ENCODE results near the gene PGRMC2.

The PGRMC2 gene

DNA sequence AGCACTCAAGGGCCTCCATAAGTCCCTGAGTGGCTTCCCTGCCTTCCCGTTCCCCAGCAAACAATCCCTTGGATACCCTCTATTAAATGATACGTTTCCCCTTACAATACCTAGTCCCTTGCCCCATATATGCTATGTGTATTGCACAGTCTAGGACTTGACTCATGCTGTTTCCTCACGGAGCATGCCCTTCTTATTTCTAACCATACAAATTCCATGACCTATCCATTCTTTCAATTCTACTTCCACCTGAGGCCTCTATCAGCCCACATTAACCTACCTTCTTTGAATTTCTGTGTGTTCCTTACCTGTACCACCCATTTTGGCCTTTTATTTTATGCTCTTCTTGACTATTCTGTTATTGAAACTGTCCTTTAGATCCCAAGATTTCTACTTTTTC, 2.9 kb upstream of the PGRMC2 start:
- Mint-ChIP-seq H3K27ac (peak overlapping the region in 1 of 2 donors; percentile 49), H3K27me3 (no peaks in the 10 kb centered on the region), H3K9me3 (no peaks in the 10 kb centered on the region), H3K4me3 (no peak overlapping the region), H3K36me3 (ENCODE audit: insufficient read depth) (peaks cover 22% of the 10 kb centered on the region), H3K4me1 (ENCODE audit: low read depth in 2 of 2) (peaks cover 9 to 21% of the 10 kb centered on the region in 2 donors)
- DNase-seq (no peak), ATAC-seq (replicated peaks) (no peak)

DNA sequence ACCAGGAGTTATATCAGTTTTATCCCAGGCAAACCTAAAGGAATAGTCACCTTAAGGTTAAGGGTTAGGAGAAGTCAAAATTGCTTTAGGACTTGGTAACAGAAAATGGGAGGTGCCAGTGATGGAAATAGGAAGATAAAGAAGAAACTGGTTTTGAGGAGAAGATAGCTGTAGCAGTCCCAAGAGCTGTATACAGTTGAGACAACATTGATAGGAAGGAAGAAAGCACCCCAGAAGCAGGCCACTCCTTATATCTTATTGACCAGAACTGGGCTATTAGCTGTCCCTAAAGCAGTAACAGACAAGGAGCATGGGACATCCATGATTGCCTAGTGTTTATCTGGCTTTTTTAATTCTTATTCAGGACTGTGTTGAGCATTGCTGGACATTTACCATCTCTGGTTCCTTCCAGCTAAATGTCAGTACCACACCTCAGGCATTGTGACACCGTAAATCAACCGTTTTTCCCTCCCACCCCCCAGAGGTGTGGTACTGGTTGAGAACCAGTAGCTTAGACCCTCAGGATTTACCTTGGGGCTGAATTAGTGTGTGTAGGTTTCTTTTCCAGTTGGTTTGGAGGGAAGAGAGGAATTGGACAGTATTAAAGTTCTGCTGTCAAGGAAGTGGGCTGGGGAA, 2.0 kb upstream of the PGRMC2 start:
- H3K27me3 Mint-ChIP-seq = no peaks in the 10 kb centered on the region
- H3K36me3 Mint-ChIP-seq (ENCODE audit: insufficient read depth) = peaks cover 22% of the 10 kb centered on the region
- H3K27ac Mint-ChIP-seq = peak overlapping the region in 1 of 2 donors; percentile 96
- no peak for DNase-seq
- ATAC-seq (replicated peaks) = no peak
- H3K4me3 Mint-ChIP-seq = no peak overlapping the region
- H3K4me1 Mint-ChIP-seq (ENCODE audit: low read depth in 2 of 2) = peaks cover 14 to 29% of the 10 kb centered on the region in 2 donors
- no peaks in the 10 kb centered on the region for H3K9me3 Mint-ChIP-seq

DNA sequence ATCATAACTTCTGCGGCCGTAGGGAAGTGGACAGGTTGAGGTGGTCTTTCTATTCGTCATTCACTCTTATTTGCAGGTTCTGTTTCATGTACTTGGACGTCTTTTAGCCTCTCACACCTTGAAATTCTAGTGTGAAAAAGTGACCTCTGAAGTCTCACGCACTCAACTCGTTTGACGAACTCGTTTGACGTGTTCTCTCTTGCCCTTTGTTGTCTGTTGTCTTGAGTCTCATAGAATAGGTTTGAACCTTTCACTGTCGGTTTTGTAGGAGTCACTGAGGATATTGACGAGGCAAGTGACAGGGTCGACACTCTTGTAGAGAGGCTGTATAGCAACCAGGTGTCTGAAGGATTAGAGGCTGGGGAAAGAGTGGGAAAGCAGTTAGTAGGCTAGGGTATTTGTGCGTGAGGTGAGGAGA, 1.1 kb upstream of the PGRMC2 start:
- H3K4me3 Mint-ChIP-seq = peak overlapping the region; percentile 88 to 97
- H3K36me3 Mint-ChIP-seq (ENCODE audit: insufficient read depth) = peaks cover 25% of the 10 kb centered on the region
- peaks cover 16 to 36% of the 10 kb centered on the region in 2 donors for H3K4me1 Mint-ChIP-seq (ENCODE audit: low read depth in 2 of 2)
- DNase-seq (peak; percentile 38 to 57 (median 42)), ATAC-seq (replicated peaks) (peak; percentile 30)
- peak overlapping the region; percentile 91 to 96 for H3K27ac Mint-ChIP-seq
- no peaks in the 10 kb centered on the region for H3K9me3 Mint-ChIP-seq
- H3K27me3 Mint-ChIP-seq = no peaks in the 10 kb centered on the region

DNA sequence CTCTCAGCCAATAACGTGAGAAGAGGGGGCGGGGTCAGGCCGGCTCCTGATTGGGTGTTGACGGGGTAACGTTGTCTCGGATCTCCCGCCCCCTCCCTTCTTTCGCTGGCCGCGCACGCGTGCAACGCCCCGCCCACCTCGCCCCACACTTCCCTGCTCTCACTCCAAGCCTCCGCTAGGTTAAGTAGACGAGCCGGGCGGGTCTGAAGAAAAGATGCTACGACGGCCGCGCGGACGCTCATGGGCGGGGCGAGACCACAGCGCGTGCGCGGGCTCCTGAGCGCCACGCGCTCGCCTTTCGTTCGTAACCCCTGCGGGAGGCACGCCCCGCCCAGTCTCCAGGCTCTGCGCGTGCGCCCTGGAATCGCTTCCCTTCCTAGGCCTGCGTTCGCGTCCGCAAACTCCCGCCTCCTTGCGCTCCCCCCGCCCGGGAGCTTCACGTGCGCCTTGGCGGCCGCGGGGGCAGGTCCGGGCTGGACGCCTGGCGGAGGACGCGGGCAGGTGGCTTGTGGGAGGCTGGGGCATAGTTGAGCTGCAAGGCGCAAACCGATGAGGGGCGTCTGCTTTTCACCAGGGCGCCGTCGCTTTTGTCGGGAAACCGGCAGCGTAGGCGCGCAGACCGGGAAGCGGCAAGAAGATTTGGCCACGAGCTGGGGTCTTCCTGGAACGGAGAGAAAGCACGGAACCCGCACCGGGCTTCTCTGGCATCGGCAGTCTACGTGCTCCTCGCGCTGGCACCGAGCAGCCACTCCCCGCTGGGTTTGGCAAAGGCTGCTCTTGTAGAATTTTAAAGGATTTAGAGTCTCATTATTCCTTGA, 467 bp upstream of the PGRMC2 start:
- peak; percentile 78 for ATAC-seq (replicated peaks)
- Mint-ChIP-seq H3K36me3 (ENCODE audit: insufficient read depth) (peaks cover 25% of the 10 kb centered on the region), H3K9me3 (no peaks in the 10 kb centered on the region), H3K4me1 (ENCODE audit: low read depth in 2 of 2) (peaks cover 16 to 36% of the 10 kb centered on the region in 2 donors), H3K4me3 (peak overlapping the region; percentile 88 to 97), H3K27me3 (no peaks in the 10 kb centered on the region), H3K27ac (peak overlapping the region; percentile 91 to 96)
- peak; percentile 96 to 99 (median 97) for DNase-seq

DNA sequence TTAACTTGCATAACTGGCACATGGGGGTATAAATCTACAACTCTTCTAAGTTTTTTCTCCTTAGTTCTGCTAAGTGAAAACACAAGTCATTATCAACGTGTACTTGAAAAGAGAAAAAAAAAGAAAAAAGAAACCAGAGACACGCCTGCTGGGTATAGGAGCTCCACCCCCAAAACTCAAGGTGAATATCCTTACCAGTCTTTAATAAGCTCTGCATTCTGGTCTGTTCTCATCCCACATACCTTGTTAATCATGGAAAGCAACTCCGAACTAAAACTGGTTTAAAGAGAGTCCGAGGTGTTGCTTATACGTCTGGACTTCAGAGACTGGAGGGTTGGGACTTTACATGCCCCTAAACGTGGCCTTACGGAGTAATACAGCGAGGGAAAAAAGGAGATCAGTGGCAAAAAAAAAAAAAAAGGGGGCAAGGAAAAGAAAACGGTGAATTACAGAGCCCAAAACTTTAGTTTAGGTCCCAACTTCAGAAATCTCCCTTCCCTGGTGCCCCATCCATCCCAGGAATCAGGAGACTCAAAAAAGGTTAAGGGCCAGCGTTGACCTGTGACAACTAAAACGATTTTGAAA, 1.0 kb downstream of the PGRMC2 start:
- Mint-ChIP-seq H3K36me3 (ENCODE audit: insufficient read depth) (peaks cover 25% of the 10 kb centered on the region), H3K27me3 (no peaks in the 10 kb centered on the region), H3K27ac (peak overlapping the region; percentile 91 to 96), H3K4me3 (peak overlapping the region; percentile 88 to 97), H3K9me3 (no peaks in the 10 kb centered on the region), H3K4me1 (ENCODE audit: low read depth in 2 of 2) (peaks cover 20 to 44% of the 10 kb centered on the region in 2 donors)
- ATAC-seq (replicated peaks) (no peak), DNase-seq (peak; percentile 11 to 33 (median 30))

DNA sequence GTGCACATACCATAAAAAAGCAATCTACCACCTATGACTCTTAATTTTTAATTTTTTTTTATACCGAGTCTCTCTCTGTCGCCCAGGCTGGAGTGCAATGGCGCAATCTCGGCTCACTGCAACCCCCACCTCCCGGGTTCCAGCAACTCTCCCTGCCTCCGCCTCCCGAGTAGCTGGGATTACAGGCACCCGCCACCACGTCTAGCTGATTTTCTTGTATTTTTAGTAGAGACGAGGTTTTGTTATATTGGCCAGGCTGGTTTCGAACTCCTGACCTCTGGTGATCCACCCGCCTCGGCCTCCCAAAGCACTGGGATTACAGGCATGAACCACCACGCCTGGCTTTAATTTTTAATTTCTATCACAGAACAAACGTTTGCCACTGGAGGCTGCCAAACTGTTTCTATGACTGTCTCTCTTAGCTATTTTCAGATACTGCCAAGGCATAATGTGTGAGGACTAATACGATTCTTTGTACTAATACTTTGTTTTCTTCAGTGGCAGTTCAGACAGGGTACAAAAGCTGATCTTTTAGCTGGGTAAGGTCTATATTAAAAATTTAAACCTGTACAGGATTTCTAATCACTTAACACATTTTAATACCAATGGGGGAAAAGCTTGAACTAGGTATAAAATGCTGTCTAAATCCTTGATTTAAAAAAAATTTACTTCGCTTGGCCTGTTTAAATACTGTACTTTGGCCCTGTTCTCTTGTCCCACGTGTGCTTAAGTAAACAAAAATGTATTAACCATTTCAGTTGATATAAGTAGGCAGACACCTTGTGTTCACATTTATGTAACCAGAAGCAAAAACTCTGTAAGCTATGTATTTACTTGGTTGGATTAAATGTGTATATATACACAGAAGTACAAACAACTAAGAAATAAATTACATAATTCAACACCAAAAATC, 2.3 kb downstream of the PGRMC2 start:
- Mint-ChIP-seq H3K27me3 (no peaks in the 10 kb centered on the region), H3K36me3 (ENCODE audit: insufficient read depth) (peaks cover 28% of the 10 kb centered on the region), H3K27ac (peak overlapping the region in 1 of 2 donors; percentile 96), H3K9me3 (no peaks in the 10 kb centered on the region), H3K4me1 (ENCODE audit: low read depth in 2 of 2) (peaks cover 22 to 56% of the 10 kb centered on the region in 2 donors), H3K4me3 (peak overlapping the region; percentile 88 to 97)
- ATAC-seq (replicated peaks) = no peak
- DNase-seq = no peak

DNA sequence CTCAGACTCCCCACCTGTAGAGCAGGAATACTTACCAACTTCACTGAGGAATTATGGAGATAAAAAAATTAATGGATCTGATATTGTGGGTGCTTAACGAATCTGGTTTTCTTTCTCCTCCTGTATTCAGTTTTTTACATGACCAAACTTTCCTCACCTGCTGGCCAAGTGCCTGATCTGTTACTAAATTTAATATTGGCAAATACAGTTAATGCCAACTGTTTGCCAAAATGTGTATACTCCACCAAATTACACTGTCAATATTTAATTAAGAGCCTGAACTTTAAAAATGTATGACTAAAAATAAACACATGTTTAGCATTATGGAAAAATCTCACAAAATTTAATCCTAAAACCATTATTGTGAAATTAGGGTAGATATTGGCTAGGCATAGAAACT, 3.3 kb downstream of the PGRMC2 start:
- Mint-ChIP-seq H3K4me1 (ENCODE audit: low read depth in 2 of 2) (peaks cover 26 to 64% of the 10 kb centered on the region in 2 donors), H3K36me3 (ENCODE audit: insufficient read depth) (peaks cover 34% of the 10 kb centered on the region), H3K4me3 (no peak overlapping the region), H3K9me3 (no peaks in the 10 kb centered on the region), H3K27me3 (no peaks in the 10 kb centered on the region), H3K27ac (no peak overlapping the region)
- ATAC-seq (replicated peaks) (no peak), DNase-seq (no peak)

DNA sequence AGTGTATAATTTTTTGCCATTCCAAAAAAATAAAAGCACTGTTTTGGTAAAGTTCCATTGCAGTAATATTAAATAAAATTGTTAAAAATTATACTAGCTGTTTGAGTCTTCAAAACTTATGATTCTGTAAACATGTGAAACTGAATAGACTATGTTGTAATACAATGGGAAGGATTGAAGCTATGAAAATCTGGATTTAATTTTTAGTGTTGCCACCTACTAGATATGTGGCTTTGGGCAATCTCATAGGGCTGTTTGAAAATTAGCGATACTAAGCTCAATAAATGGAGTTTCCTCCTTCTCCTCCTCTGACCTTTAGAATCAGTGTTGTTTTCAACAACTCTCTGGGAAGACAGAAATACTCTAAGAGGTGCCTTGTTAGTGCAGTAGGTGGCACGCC, 4.5 kb downstream of the PGRMC2 start:
- peaks cover 29% of the 10 kb centered on the region for H3K36me3 Mint-ChIP-seq (ENCODE audit: insufficient read depth)
- H3K27me3 Mint-ChIP-seq = no peaks in the 10 kb centered on the region
- no peak for DNase-seq
- no peaks in the 10 kb centered on the region for H3K9me3 Mint-ChIP-seq
- no peak overlapping the region for H3K27ac Mint-ChIP-seq
- no peak for ATAC-seq (replicated peaks)
- H3K4me1 Mint-ChIP-seq (ENCODE audit: low read depth in 2 of 2) = peaks cover 23 to 62% of the 10 kb centered on the region in 2 donors
- H3K4me3 Mint-ChIP-seq = no peak overlapping the region

DNA sequence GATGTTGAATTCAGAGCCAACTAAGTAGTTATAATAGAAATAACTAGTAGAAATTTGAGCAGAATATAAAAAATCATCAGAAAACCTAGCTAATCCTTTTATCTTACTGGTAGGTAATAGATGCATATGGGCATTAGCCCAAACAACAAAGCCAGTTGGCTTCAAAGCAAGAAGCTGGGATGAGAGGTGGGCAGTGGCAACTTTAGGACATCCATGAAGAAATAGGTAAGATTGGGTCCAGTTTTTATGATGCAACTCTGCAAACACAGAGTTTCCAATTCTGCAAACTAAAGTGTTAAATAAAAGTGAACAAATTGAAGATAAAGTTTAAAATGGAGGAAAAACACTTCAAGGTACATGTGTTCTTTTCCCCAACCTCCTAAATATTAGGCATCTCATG, 5.1 kb downstream of the PGRMC2 start:
- DNase-seq (no peak), ATAC-seq (replicated peaks) (no peak)
- H3K4me3 Mint-ChIP-seq = no peak overlapping the region
- peaks cover 23 to 62% of the 10 kb centered on the region in 2 donors for H3K4me1 Mint-ChIP-seq (ENCODE audit: low read depth in 2 of 2)
- no peaks in the 10 kb centered on the region for H3K27me3 Mint-ChIP-seq
- no peaks in the 10 kb centered on the region for H3K9me3 Mint-ChIP-seq
- peaks cover 24% of the 10 kb centered on the region for H3K36me3 Mint-ChIP-seq (ENCODE audit: insufficient read depth)
- H3K27ac Mint-ChIP-seq = no peak overlapping the region

DNA sequence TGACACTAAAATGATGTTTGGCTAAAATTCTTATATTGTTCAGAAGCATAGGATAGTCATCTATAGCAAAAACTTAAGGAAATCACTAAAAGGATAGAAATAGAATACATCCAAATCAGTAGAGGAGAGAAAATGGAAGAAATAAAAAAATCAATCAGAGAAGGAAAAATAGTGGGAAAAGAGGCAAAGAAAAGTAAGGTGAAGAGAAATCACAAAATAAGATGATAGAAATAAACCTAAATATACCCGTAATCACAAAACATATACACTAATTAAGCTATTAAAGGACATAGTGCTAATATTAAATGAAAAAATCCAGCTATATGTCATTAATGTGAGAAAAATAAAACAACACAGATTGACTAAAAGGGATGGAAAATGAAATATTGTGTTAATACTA, 6.3 kb downstream of the PGRMC2 start:
- H3K4me1 Mint-ChIP-seq (ENCODE audit: low read depth in 2 of 2) = peaks cover 19 to 55% of the 10 kb centered on the region in 2 donors
- ATAC-seq (replicated peaks) = no peak

DNA sequence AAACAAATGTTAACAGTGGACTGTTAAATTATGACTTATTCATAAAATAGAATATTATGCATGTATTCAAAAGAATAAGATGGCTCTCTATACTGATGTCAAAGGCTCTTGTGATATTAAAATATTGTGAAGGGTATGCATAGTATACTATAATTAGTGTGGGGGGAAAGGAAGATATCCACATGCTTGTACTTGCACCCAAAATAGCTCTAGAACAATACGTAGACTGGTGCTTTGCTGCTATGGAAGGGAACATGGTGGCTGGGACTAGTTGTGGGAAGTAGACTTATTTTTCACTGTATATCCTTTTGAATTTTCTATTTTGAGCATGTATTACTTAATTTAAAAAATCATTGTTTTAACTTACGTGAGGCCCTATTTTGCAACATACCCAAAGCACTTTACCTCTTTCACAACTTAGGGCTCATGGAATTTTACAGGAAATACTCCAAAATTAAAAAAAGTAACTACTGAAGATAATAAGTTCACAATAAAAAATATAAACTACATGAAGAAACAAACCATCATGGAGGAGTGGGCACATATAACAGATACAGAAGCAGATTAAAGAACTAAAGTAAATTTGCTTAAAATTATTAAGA, 7.9 kb downstream of the PGRMC2 start:
- DNase-seq (no peak), ATAC-seq (replicated peaks) (no peak)
- no peak overlapping the region for H3K27ac Mint-ChIP-seq
- H3K9me3 Mint-ChIP-seq = no peaks in the 10 kb centered on the region
- peak overlapping the region in 1 of 2 donors; percentile 36 for H3K4me3 Mint-ChIP-seq
- H3K4me1 Mint-ChIP-seq (ENCODE audit: low read depth in 2 of 2) = peaks cover 12 to 39% of the 10 kb centered on the region in 2 donors
- H3K36me3 Mint-ChIP-seq (ENCODE audit: insufficient read depth) = peaks cover 14% of the 10 kb centered on the region
- H3K27me3 Mint-ChIP-seq = no peaks in the 10 kb centered on the region

More for the DNA sequence above, 6.3 kb downstream of the PGRMC2 start:
- H3K4me3 Mint-ChIP-seq = no peak overlapping the region
- H3K36me3 Mint-ChIP-seq (ENCODE audit: insufficient read depth) = peaks cover 15% of the 10 kb centered on the region
- H3K9me3 Mint-ChIP-seq = no peaks in the 10 kb centered on the region
- DNase-seq = no peak
- H3K27me3 Mint-ChIP-seq = no peaks in the 10 kb centered on the region
- H3K27ac Mint-ChIP-seq = no peak overlapping the region

DNA sequence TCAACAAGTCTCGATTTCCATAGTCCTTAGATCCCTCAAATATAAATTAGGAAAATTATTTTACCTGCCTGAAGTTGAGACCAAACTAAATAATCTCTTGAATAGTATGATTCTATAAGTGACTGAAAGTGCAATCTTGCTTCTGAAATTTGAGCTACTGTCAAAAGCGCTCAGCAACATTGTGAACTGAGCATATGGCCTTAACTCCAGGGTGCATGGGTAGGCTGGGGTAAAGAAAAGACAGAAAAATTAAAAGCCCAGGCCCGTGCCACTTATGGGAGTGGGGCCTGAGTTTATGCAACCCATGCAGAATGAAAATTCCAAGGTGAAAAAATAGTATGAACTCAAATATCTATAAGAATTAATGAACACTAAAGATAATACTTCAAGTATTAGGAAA, 9.8 kb downstream of the PGRMC2 start:
- no peaks in the 10 kb centered on the region for H3K9me3 Mint-ChIP-seq
- H3K4me3 Mint-ChIP-seq = no peak overlapping the region
- ATAC-seq (replicated peaks) (no peak), DNase-seq (no peak)
- H3K4me1 Mint-ChIP-seq (ENCODE audit: low read depth in 2 of 2) = peaks cover 12 to 32% of the 10 kb centered on the region in 2 donors
- no peak overlapping the region for H3K27ac Mint-ChIP-seq
- peaks cover 13% of the 10 kb centered on the region for H3K36me3 Mint-ChIP-seq (ENCODE audit: insufficient read depth)
- H3K27me3 Mint-ChIP-seq = no peaks in the 10 kb centered on the region
